HL-60 (cell line): Measurements from ENCODE around the gene CPXM1.

ENCODE experiments used
- DNase-seq, 2 experiments: peaks; one replicate each; pipeline ENCODE4 v3.0.0-alpha.2; 2010 to 2020; ENCODE audit warnings: low read depth in 1 of 2, low spot score in 1 of 2
- H3K27ac ChIP-seq: fragments of 250-450 bp; sonication (Bioruptor Pico); replicated peaks from 2 replicates; pipeline ENCODE4 v1.5.1; 2020; ENCODE audit warnings: mild to moderate bottlenecking, moderate library complexity
- H3K27me3 ChIP-seq: fragments of 250-450 bp; sonication (Bioruptor Pico); 2 replicates; pipeline ENCODE4 v1.5.1; 2021; ENCODE audit warnings: mild to moderate bottlenecking, moderate library complexity; ENCODE audit not compliant: insufficient read depth, poor library complexity, severe bottlenecking
- H3K4me3 ChIP-seq: replicated peaks from 2 replicates; pipeline ENCODE4 v1.5.1; 2011; ENCODE audit warnings: mild to moderate bottlenecking, control low read depth, low read length; ENCODE audit not compliant: insufficient read depth
- GABPA ChIP-seq: IDR thresholded peaks from 2 replicates; pipeline ENCODE4 v1.6.1; 2012; ENCODE audit warnings: low read depth
- POLR2AphosphoS5 ChIP-seq: IDR thresholded peaks from 2 replicates; pipeline ENCODE4 v1.6.1; 2012; ENCODE audit warnings: low read depth
- SPI1 ChIP-seq: IDR thresholded peaks from 2 replicates; pipeline ENCODE4 v1.6.1; 2012; ENCODE audit warnings: low read depth, mild to moderate bottlenecking, borderline replicate concordance
- TF ChIP-seq, protein P1 (sequence below): IDR thresholded peaks from 2 replicates; pipeline ENCODE4 v1.6.1; 2012; ENCODE audit warnings: low read depth; ENCODE audit not compliant: insufficient replicate concordance
- TF ChIP-seq, protein P2 (sequence below): IDR thresholded peaks from one replicate; pipeline ENCODE4 v1.5.1; 2011; ENCODE audit warnings: low read length, control low read depth, inconsistent platforms; ENCODE audit not compliant: insufficient read depth

CPXM1 gene

DNA sequence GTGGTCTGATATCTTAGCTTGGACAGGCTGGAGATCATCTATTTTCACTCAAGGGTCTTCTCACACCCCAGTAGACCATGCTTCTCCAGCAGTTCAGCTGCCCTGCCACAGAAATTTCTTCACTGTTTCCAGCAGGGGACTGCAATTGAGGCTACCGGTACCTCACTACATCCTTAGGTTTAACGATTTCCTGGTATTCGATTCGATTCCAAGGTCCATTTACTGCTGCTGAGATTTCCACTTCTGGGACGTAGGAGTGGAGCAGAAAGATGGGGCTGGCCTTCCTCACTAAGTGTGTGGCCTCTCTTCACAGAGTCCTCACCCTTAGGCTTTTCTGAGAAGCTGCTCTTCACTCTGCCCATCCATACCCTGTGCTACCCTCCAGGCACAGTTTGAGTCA lies 46.3 kb upstream of the CPXM1 start:
- no peaks in the 10 kb centered on the region for H3K27me3 ChIP-seq
- DNase-seq, result no peak
- TF ChIP-seq POLR2AphosphoS5 (no peak), SPI1 (no peak), GABPA (no peak)
- TF ChIP-seq, protein P1, sequence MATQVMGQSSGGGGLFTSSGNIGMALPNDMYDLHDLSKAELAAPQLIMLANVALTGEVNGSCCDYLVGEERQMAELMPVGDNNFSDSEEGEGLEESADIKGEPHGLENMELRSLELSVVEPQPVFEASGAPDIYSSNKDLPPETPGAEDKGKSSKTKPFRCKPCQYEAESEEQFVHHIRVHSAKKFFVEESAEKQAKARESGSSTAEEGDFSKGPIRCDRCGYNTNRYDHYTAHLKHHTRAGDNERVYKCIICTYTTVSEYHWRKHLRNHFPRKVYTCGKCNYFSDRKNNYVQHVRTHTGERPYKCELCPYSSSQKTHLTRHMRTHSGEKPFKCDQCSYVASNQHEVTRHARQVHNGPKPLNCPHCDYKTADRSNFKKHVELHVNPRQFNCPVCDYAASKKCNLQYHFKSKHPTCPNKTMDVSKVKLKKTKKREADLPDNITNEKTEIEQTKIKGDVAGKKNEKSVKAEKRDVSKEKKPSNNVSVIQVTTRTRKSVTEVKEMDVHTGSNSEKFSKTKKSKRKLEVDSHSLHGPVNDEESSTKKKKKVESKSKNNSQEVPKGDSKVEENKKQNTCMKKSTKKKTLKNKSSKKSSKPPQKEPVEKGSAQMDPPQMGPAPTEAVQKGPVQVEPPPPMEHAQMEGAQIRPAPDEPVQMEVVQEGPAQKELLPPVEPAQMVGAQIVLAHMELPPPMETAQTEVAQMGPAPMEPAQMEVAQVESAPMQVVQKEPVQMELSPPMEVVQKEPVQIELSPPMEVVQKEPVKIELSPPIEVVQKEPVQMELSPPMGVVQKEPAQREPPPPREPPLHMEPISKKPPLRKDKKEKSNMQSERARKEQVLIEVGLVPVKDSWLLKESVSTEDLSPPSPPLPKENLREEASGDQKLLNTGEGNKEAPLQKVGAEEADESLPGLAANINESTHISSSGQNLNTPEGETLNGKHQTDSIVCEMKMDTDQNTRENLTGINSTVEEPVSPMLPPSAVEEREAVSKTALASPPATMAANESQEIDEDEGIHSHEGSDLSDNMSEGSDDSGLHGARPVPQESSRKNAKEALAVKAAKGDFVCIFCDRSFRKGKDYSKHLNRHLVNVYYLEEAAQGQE, result no peak
- TF ChIP-seq, protein P2, sequence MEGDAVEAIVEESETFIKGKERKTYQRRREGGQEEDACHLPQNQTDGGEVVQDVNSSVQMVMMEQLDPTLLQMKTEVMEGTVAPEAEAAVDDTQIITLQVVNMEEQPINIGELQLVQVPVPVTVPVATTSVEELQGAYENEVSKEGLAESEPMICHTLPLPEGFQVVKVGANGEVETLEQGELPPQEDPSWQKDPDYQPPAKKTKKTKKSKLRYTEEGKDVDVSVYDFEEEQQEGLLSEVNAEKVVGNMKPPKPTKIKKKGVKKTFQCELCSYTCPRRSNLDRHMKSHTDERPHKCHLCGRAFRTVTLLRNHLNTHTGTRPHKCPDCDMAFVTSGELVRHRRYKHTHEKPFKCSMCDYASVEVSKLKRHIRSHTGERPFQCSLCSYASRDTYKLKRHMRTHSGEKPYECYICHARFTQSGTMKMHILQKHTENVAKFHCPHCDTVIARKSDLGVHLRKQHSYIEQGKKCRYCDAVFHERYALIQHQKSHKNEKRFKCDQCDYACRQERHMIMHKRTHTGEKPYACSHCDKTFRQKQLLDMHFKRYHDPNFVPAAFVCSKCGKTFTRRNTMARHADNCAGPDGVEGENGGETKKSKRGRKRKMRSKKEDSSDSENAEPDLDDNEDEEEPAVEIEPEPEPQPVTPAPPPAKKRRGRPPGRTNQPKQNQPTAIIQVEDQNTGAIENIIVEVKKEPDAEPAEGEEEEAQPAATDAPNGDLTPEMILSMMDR, result no peak

DNA sequence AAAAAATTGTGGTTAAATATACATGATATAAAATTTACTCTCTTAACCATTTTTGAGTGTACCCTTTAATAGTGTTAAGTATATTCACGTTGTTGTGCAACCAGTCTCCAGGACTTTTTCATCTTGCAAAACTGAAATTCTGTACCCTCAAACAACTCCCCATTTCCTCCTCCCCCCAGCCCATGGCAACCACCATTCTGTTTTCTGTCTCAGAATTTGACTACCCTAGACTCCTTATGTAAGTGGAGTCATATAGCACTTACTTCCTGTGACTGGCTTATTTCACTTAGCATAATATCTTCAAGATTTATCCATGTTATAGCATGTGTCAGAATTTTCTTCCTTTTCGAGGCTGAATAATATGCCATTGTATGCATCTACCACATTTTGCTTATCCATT lies 45.2 kb upstream of the CPXM1 start:
- H3K27ac ChIP-seq, result no peak overlapping the region
- H3K27me3 ChIP-seq, result no peaks in the 10 kb centered on the region
- no peak for DNase-seq
- H3K4me3 ChIP-seq, result no peak overlapping the region
- TF ChIP-seq GABPA (no peak), POLR2AphosphoS5 (no peak), SPI1 (no peak)
- TF ChIP-seq, protein P2, result no peak
- TF ChIP-seq, protein P1, result no peak

More for the DNA sequence above, 46.3 kb upstream of the CPXM1 start:
- H3K27ac ChIP-seq, result no peak overlapping the region
- no peak overlapping the region for H3K4me3 ChIP-seq

DNA sequence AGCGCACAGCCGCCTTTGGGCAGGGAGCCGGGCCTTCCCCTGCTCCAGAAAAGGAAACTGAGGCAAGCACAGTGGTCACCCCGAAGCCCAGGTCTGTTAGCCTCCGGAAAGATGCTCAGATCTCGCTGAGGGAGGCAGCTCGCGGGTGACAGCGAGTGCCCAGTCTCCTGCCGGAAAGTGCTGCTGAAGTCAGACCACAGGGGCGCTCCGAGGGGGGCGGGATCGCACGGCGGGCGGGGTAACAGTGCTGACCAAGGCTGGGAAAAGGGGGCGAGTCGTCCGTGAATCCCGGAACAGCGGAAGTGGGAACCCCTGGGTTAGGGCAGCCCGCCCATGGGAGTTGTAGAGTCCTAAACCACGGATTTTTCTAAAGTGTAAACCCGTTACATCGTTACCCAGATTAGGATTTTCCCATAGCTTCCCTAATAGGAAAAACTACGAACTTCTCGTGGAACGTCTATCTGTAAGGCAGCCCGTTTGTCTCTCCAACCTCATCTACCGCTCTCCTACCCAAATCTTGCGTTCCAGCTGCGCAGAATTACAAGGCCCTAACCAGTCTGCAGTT lies 40.6 kb upstream of the CPXM1 start:
- Histone ChIP-seq H3K4me3 (peak overlapping the region; percentile 83), H3K27me3 (no peaks in the 10 kb centered on the region), H3K27ac (peak overlapping the region; percentile 87)
- TF ChIP-seq, protein P2, result no peak
- TF ChIP-seq POLR2AphosphoS5, result no peak
- TF ChIP-seq SPI1, result no peak
- TF ChIP-seq, protein P1, result no peak
- TF ChIP-seq GABPA, result no peak
- DNase-seq, result peak; percentile 22 to 39
